HG03066 (cell line): ENCODE measurements around the gene TBX4.

Experiments
- ATAC-seq: cut with Tn5 transposase; IDR thresholded peaks from one replicate; pipeline ENCODE4 v1.9.1; 2021; ENCODE audit warnings: low read depth; ENCODE audit not compliant: unreplicated experiment

TBX4 gene

GRCh38 chr17:61453566-61454380, 1.6 kb downstream of the TBX4 start:
- ATAC-seq: no peak

- ATAC-seq: no peak
Measured at GRCh38 chr17:61454381-61455323, 2.4 kb downstream of the TBX4 start.

GRCh38 chr17:61455324-61456060, 3.3 kb downstream of the TBX4 start:
- no peak for ATAC-seq

GRCh38 chr17:61456061-61456681, 3.9 kb downstream of the TBX4 start:
- no peak for ATAC-seq

DNA sequence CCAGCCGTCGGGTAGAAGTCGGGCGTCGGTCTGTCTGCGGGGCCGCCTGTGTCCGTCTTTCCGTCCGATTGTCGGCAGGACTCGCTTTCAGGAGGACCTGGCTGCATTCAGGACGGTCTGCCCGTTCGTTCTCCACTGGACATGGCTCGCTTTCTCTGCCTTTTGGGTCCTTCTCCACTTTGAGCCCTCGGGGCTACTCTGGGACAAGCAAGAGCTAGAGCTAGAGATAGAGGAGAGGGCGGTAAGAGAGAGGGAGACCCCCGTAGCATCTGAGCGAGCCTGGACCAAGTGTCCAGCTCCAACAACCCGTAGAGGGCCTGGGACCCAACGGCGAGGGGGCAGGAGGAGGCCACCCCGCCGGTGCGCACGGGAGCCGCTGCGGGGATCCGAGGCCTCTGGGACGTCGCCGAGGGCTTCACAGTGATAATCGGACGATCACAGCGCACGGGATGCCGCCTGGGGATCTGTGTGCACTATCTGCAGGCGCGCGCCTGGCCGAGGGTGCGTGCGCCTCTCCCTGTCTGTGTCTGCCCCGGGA, 4.5 kb downstream of the TBX4 start:
- ATAC-seq: no peak

GRCh38 chr17:61457226-61457983, 5.2 kb downstream of the TBX4 start:
- ATAC-seq: no peak

DNA sequence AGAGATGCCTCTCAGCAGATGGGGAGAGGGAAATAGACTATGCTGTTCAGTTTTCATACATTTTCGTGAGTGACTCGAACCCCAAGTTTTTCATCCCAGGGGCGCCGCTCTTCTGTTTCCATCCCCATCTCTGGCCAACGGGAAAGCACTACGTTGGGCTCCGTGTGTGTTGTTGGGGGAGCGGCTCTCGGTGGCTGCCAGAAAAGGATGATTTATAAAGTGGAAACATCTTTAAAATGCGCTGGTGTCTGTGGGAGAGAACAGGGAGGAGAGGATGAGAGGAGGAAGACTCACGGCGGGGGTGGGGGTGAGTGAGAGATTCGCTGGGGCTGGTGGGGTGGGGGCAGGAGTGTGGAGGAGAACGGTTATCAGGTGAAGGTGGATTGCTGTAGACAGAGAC, 5.8 kb downstream of the TBX4 start:
- ATAC-seq: no peak

GRCh38 chr17:61458421-61459141, 6.4 kb downstream of the TBX4 start:
- no peak for ATAC-seq

- no peak for ATAC-seq
Measured at GRCh38 chr17:61459142-61459809, 7.1 kb downstream of the TBX4 start.

DNA sequence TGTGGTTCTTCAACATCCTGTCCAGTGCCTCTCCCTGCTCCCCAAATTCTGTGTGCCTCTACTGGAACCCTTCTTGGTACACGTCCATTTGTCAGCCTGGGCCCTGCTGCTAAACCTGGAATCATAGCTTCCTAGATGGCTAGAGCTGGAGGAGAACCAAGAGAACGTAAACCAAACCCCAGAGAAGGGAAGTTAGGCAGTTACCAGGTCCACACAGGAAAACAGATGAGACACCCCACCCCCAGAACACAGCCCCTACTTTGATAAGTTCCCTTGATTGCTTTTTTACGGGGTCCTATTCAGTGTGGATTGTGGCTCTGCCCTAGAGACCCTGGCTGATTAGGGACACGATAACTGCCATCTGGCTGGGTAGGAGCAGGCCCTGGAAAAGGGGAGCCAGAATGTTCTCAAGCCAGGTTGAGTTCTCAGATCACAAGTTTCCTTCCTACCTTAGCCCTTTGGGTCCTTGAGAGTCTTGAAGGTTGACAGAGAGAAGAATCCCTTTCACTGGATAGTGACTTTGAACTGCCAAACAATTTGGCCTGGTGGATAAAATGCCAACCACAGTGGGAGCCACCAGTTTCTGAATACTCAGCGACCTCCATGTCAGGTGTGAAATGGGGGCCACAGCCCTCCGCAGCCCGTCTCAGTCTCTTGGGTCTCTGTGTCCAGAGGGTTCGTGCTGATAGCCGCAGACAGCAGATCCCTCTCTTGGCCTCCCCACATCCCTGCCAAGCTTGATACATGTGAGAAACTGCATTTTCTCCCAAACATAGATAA, 7.9 kb downstream of the TBX4 start:
- ATAC-seq: no peak

GRCh38 chr17:61460796-61461585, 8.8 kb downstream of the TBX4 start:
- ATAC-seq: no peak

GRCh38 chr17:61461586-61461966, 9.4 kb downstream of the TBX4 start:
- ATAC-seq: no peak

- no peak for ATAC-seq
Measured at GRCh38 chr17:61461967-61462718, 9.9 kb downstream of the TBX4 start.

GRCh38 chr17:61462719-61463315, 10.6 kb downstream of the TBX4 start:
- ATAC-seq: no peak

DNA sequence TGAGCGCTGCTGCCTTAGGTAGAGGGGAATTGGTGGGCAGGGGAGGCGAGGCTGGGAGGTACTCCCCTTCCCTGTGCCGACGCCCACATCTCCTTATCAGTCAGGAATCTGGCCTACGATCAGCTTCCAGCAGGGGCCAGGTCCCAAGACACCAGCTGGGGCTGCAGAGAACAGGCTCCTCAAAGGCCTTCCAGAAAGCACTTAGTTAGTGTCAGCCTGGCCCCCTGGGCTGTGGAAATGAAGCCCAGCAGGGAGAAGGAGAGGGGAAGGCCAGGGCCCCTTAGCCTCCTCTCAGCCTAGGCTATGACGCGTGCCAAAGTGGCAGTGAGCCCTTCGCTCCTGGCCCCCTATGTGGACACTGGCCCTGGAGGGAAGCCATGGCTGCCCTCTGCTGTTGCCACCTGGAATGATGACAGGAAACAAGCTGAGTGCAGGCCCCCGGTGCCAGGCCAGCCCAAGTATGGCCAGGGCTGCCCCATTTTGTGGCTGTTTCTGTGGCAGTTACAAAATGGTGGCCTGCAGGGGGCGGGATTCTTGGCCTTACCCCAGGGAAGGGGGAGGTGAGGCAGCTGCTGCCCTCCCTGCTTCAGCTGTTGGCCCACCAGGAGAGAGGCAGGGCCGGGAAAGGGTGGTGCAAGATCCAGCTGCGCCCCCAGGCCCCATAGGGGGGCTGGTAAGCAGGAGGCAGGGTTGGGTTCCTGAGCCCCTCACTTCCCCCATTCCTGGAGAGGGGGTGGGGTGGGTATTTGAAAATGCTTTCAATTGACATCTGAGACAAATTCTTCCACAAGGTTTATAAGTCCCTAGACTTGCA, 11.3 kb downstream of the TBX4 start:
- ATAC-seq: no peak
